NB4 (cell line): ENCODE data around the gene CASZ1.

Experiments used
- DNase-seq: peaks from one replicate; pipeline ENCODE4 v3.0.0; 2010; ENCODE audit warnings: low read depth
- H3K4me3 ChIP-seq: one replicate; pipeline ENCODE4 v1.5.1; 2011; ENCODE audit warnings: mild to moderate bottlenecking, low read depth, low read length, moderate library complexity
- CTCF ChIP-seq: IDR thresholded peaks from one replicate; pipeline ENCODE4 v1.5.1; 2012; ENCODE audit warnings: low read depth, low read length
- MYC ChIP-seq: IDR thresholded peaks from 2 replicates; pipeline ENCODE4 v1.6.1; 2011; ENCODE audit warnings: low read depth, low read length
- POLR2A ChIP-seq: IDR thresholded peaks from 2 replicates; pipeline ENCODE4 v1.6.1; 2011; ENCODE audit warnings: mild to moderate bottlenecking; ENCODE audit not compliant: insufficient read length; ENCODE audit errors: extremely low read depth
- TF ChIP-seq, protein P1 (sequence below): IDR thresholded peaks from 2 replicates; pipeline ENCODE4 v1.6.1; 2011; ENCODE audit warnings: low read depth, low read length

The CASZ1 gene

DNA sequence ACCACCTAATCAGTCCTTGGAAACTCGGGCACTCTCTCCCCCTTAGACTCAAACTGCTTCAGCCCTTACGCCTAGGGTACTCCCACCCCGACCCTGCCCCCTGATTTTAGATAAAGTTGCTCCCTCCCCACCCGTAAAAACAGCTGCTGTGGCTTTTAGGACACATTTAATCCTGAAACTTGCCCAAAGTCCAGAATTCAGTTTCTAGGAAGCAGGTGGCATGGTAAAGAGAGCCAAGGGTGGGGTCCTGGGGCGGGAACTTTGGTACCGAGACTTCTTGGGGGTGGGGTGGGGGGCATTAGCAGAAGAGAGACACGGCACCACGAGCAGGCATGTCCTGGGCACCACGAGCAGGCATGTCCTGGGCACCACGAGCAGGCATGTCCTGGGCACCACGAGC lies 52.4 kb downstream of the CASZ1 start:
- TF ChIP-seq CTCF (no peak), MYC (no peak), POLR2A (no peak)
- TF ChIP-seq, protein P1, sequence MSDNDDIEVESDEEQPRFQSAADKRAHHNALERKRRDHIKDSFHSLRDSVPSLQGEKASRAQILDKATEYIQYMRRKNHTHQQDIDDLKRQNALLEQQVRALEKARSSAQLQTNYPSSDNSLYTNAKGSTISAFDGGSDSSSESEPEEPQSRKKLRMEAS: no peak

DNA sequence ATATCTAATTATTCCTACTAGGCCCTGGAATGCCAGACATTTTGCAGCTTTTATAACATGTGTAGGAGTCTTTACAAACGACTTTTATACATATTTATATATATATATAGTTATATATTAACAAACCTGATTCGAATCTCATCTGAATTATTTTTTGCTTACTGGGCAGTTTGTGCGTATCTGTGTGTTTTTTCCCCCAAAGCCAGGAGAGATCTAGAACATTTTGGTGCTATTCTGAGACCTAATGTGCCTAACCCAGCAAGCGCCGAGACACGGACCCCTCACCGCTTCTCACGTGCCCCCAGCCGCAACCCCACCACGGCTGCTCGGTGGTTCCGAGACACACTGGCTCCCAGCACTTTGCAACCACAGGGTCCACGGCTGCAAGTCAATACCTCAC lies 54.8 kb downstream of the CASZ1 start:
- H3K4me3 ChIP-seq: no peak overlapping the region
- DNase-seq: no peak
- TF ChIP-seq POLR2A (no peak), CTCF (no peak), MYC (no peak)
- TF ChIP-seq, protein P1: no peak

More for the DNA sequence above, 52.4 kb downstream of the CASZ1 start:
- no peak for DNase-seq
- H3K4me3 ChIP-seq: no peak overlapping the region

- H3K4me3 ChIP-seq: no peak overlapping the region
- TF ChIP-seq MYC (no peak), POLR2A (no peak), CTCF (no peak)
- TF ChIP-seq, protein P1: no peak
- no peak for DNase-seq
These were observed 56.3 kb downstream of the CASZ1 start for GRCh38 chr1:10740123-10740522.

DNA sequence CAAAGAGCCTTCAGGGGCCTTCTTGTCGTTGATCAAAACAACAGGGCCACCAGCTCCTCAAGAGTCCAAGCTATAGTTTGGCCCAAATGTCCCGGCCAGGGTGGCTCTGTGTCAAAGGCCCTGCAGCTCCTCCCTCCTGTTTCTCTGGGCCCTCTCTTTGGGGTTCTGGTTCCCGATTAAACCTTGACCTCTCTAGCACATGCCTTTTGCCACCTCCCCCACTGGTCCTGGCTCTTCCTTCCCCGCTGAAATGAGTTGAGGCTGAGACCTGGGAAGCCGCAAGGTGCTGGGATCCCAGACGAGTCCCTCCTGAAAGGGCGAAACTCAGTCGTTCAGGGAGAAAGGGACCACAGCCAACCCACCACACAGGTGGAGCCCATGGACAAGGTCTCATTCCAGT lies 56.9 kb downstream of the CASZ1 start:
- H3K4me3 ChIP-seq: no peak overlapping the region
- TF ChIP-seq MYC (no peak), CTCF (no peak), POLR2A (no peak)
- TF ChIP-seq, protein P1: no peak
- DNase-seq: no peak

- no peak overlapping the region for H3K4me3 ChIP-seq
- DNase-seq: no peak
- TF ChIP-seq MYC: no peak
- TF ChIP-seq, protein P1: no peak
- no peak for TF ChIP-seq CTCF
- no peak for TF ChIP-seq POLR2A
These were observed 58.1 kb downstream of the CASZ1 start for GRCh38 chr1:10738061-10739058.
